ENCODE measurements around the gene CYP2J2.
"Not testable (repeated sequence)": the region's sequence is repeated elsewhere in the genome, so short reads cannot be mapped to it uniquely, and the experiment has no call there.

Gene CYP2J2

GRCh38 chr1:59926381-59927123 is at the start of gene CYP2J2:
CYP2J2 (minus strand) TSS chr1:59926773; CDS start chr1:59926746, 27 bp downstream.
- peak; percentile 39 for DNase-seq (ENCODE audit: low read depth)

GRCh38 chr1:59973719-59974118 is 47.1 kb upstream of the CYP2J2 start:
- no peak for DNase-seq (ENCODE audit: low read depth)

GRCh38 chr1:59972216-59972927 is 45.8 kb upstream of the CYP2J2 start:
- no peak for DNase-seq (ENCODE audit: low read depth)

GRCh38 chr1:59971464-59971911 is 44.9 kb upstream of the CYP2J2 start:
- DNase-seq (ENCODE audit: low read depth) = peak; percentile 31

- not testable (repeated sequence) for DNase-seq (ENCODE audit: low read depth)
Measured at GRCh38 chr1:59969542-59970175, 43.1 kb upstream of the CYP2J2 start.

- not testable (repeated sequence) for DNase-seq (ENCODE audit: low read depth)
Measured at GRCh38 chr1:59968746-59969145, 42.2 kb upstream of the CYP2J2 start.

- no peak for DNase-seq (ENCODE audit: low read depth)
Measured at GRCh38 chr1:59967780-59968179, 41.2 kb upstream of the CYP2J2 start.

- DNase-seq (ENCODE audit: low read depth) = no peak
Measured at GRCh38 chr1:59967141-59967697, 40.6 kb upstream of the CYP2J2 start.

GRCh38 chr1:59952065-59952464 is 25.5 kb upstream of the CYP2J2 start:
- no peak for DNase-seq (ENCODE audit: low read depth)

- DNase-seq (ENCODE audit: low read depth) = no peak
Measured at GRCh38 chr1:59949648-59950047, 23.1 kb upstream of the CYP2J2 start.

- no peak for DNase-seq (ENCODE audit: low read depth)
Measured at GRCh38 chr1:59948990-59949389, 22.4 kb upstream of the CYP2J2 start.

GRCh38 chr1:59947047-59947938 is 20.7 kb upstream of the CYP2J2 start:
- DNase-seq (ENCODE audit: low read depth) = no peak

GRCh38 chr1:59945790-59946189 is 19.2 kb upstream of the CYP2J2 start:
- DNase-seq (ENCODE audit: low read depth) = no peak

- DNase-seq (ENCODE audit: low read depth) = no peak
Measured at GRCh38 chr1:59939393-59939792, 12.8 kb upstream of the CYP2J2 start.

- no peak for DNase-seq (ENCODE audit: low read depth)
Measured at GRCh38 chr1:59937636-59938210, 11.2 kb upstream of the CYP2J2 start.

- DNase-seq (ENCODE audit: low read depth) = no peak
Measured at GRCh38 chr1:59936358-59936821, 9.8 kb upstream of the CYP2J2 start.

GRCh38 chr1:59928996-59929395 is 2.4 kb upstream of the CYP2J2 start:
- no peak for DNase-seq (ENCODE audit: low read depth)

- no peak for DNase-seq (ENCODE audit: low read depth)
Measured at GRCh38 chr1:59927213-59927612, 640 bp upstream of the CYP2J2 start.

- no peak for DNase-seq (ENCODE audit: low read depth)
Measured at GRCh38 chr1:59924653-59925052, 1.9 kb downstream of the CYP2J2 start.

GRCh38 chr1:59921258-59921899 is 5.2 kb downstream of the CYP2J2 start:
- DNase-seq (ENCODE audit: low read depth) = not testable (repeated sequence)

- DNase-seq (ENCODE audit: low read depth) = no peak
Measured at GRCh38 chr1:59919746-59920145, 6.8 kb downstream of the CYP2J2 start.

All from stimulated activated CD8-positive, alpha-beta memory T cell treated with anti-CD3 and anti-CD28 coated beads, Interleukin-4, amount 100 ng/mL, for 24 hours (primary cell).